H1 (cell line): ENCODE data around the gene NEDD4. TPM values are rescaled to one million over a fixed set of nuclear protein-coding genes. Genes with fewer than 3 reads are reported as not detected.

Experiments
- ASH2L ChIP-seq: fragments of 200-600, 300-600 bp; sonication (generic); IDR thresholded peaks from one replicate; pipeline ENCODE4 v1.7.1; 2017; ENCODE audit warnings: low read length
- CBX5 ChIP-seq: fragments of 300-800, 300-1000 bp; sonication (generic); IDR thresholded peaks from 2 replicates; pipeline ENCODE4 v1.7.1; 2016; ENCODE audit warnings: antibody characterized with exemption, low read length, low read depth
- CHD1 ChIP-seq: IDR thresholded peaks from 2 replicates; pipeline ENCODE4 v1.6.1; 2012; ENCODE audit warnings: low read depth, low read length, improper control_type of control experiment
- CHD7 ChIP-seq: fragments of 300-600 bp; sonication (generic); IDR thresholded peaks from 2 replicates; pipeline ENCODE4 v1.7.1; 2012; ENCODE audit warnings: low read length, moderate library complexity, mild to moderate bottlenecking, inconsistent platforms; ENCODE audit not compliant: insufficient replicate concordance
- EZH2 ChIP-seq: fragments of 200-600 bp; sonication (generic); IDR thresholded peaks from 2 replicates; pipeline ENCODE4 v1.7.1; 2012; ENCODE audit warnings: low read depth, mild to moderate bottlenecking, moderate library complexity, low read length, inconsistent platforms; ENCODE audit not compliant: severe bottlenecking
- HDAC2 ChIP-seq, 2 experiments: fragments of 300-600 bp in 1 of 2; sonication (generic) in 1 of 2; IDR thresholded peaks; 2 replicates each; pipeline ENCODE4 v1.6.1; 2011 to 2012; ENCODE audit warnings: low read depth in 2 of 2, low read length in 2 of 2, mild to moderate bottlenecking in 2 of 2, moderate library complexity in 2 of 2, borderline replicate concordance in 1 of 2, inconsistent platforms in 1 of 2
- KDM5A ChIP-seq: fragments of 200-600 bp; IDR thresholded peaks from 2 replicates; pipeline ENCODE4 v1.7.1; 2012; ENCODE audit warnings: mild to moderate bottlenecking, low read length, inconsistent platforms, mixed read lengths
- NANOG ChIP-seq: IDR thresholded peaks from 2 replicates; pipeline ENCODE4 v1.6.1; 2011; ENCODE audit warnings: low read length, low read depth, mild to moderate bottlenecking, inconsistent platforms; ENCODE audit not compliant: insufficient read depth, poor library complexity, severe bottlenecking
- SP1 ChIP-seq: IDR thresholded peaks from 2 replicates; pipeline ENCODE4 v1.6.1; 2011; ENCODE audit warnings: low read depth, low read length
- TBP ChIP-seq: IDR thresholded peaks from 2 replicates; pipeline ENCODE4 v1.6.1; 2011; ENCODE audit warnings: low read depth, low read length, improper control_type of control experiment
- polyA plus RNA-seq, 7 experiments: library from polyadenylated mRNA; depleted of rRNA in 3 of 7; stranded (reverse) in 5 of 7; unstranded in 2 of 7; fragments of >200 nt in 5 of 7; fragments of 200-250 nt in 2 of 7; gene quantifications; 1 replicate in 5 of 7; 2 replicates in 1 of 7; 4 replicates in 1 of 7; pipeline versions ENCODE4 v1.2.1 to v1.2.3, GENCODE V29; 2011 to 2013; ENCODE audit warnings: missing spikeins in 2 of 7, mixed read lengths in 2 of 7
- total RNA-seq: library from RNA; stranded (reverse); fragmentation: NEBNext Ultra II Directional; extraction: Animal tissue kit (Norgen Biotek cat#: 25700); gene quantifications from 2 replicates; pipeline ENCODE4 v1.2.1, GENCODE V29; 2021

NEDD4 gene
- total and polyA plus RNA-seq, 2 of the 8 experiments (the other 6 are each of a cell fraction or from before 2014, with no cell fraction given): 0.95 to 3.9 TPM

GRCh38 chr15:55915876-55916567 is 77.4 kb downstream of the NEDD4 start (continued):
- TF ChIP-seq CHD7 (no peak), CBX5 (no peak), SP1 (no peak), HDAC2 (IDR thresholded peaks at IDR 0.05; ENCODE audit: borderline replicate concordance in 1 of 2, low read depth in 2 of 2, low read length in 2 of 2) (no peak), ASH2L (no peak), CHD1 (no peak), KDM5A (no peak), EZH2 (no peak), NANOG (no peak), TBP (no peak)
